DMS114 treated with DMSO at 0.1 percent for 48 hours (cell line): ENCODE results near the gene ANK3.

Experiments
- DNase-seq: peaks from one replicate; lab custom pipeline; 2025; ENCODE audit not compliant: unreplicated experiment; lab: John Stamatoyannopoulos, UW

The ANK3 gene

DNA sequence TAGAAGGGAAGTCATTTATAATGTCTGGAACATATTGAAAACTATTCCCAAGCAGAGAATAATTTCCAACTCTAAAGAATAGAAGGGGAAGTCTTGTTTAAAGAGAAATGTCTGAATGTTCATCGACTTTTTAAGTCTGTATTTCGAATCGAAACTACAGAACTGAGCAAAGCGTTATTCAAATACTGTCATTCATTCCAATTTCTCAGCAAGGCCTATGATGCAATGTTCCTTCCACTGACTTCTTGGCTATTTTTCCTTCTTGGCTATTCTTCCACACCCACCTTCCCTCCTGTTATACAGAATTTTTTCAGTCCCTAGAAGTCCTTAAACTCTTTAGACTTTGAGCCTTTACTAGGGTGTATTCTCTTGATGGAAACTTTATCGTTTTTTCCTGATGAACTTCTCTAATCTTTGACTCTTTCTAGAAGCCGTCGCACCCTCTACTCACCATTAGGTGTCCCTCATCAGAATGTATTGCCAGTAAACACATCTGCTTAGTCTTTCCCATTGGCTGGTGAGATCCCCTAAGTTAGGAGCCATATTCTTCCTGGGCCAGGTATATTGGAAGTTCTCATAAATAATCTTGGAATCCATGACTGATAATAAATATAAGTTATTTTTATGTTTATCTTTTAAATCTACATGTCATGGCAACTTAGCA, 247.6 kb downstream of the ANK3 start:
- DNase-seq: no peak

DNA sequence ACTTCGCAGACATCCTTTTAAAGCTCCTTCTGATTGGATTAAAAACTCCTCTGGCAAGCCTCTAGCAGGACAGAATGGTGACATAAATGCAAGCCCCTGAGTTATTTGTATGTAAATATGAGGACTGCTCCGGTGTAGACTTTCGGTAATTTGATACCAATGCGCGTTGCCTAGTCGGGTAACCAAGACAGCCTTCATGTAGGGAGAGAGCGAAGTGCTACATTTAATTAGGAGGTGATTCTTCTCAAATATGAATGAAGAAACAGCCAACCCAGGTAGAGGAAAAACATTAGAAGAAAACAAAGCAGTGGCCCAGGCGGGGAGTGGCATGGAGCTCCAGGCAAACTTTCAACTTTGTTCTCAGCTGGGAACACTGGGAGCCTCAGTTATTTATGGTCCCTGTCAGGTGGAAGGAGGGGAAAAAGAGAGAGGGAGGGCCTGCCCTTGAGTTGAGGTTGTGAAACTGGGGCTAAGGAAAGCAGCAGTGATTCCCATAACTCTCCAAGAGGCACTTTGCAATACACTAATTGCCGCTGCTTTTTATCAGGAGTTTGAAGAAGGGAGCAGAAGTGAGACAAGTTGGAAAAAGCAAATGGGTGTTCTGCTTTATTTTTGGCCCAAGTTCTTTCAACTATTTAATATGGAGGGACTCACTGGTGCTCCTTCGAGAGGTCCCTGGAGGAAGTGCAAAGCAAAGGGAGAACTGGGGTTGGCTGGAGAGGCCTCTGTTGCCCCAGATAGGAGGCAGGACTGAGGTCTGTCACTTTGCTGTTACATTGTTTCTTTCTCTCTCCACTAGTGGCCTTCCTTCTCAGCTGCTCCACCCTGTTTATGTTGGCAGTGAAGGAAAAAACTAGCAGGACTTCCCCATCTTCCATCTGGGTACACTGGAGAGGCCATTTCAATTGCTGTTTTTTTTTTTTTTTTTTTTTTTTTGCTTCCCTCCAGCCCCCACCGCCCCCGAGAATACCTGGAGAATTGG, 248.7 kb downstream of the ANK3 start:
- DNase-seq: no peak

DNA sequence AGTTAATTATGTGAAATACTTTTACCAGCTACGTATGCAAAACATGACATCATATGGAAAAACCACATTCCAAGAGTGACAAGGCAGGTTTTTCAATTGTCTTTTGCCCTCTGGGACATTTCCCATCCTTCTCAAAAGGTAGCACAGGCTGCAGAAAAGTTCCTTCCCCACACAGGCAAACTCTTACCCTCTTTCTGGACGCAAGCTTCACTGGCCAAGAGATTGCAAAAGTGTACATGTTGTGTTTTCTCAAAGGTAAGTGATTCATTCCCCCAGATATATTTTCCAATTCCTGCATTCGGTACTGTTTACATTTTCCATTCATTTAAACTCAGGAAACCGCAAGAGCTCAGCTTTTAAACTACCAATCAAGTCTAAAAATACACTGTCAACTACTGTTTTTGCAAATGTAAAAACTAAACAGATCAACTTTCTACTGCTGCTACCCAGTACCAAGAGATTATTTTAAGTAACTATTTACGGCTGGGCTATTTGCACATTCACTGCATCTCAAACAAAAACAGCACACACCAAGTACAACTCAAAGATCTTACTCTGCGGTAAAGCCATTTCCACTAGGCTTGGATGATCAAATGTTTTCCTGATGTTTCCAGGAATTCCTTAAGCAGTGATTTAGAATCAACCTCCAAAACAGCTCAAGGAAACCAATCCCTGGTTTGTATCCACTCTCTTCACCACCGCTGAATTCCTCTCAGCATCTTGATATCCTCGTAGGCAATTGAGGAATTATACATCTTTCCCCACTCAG, 249.7 kb downstream of the ANK3 start:
- DNase-seq: no peak

DNA sequence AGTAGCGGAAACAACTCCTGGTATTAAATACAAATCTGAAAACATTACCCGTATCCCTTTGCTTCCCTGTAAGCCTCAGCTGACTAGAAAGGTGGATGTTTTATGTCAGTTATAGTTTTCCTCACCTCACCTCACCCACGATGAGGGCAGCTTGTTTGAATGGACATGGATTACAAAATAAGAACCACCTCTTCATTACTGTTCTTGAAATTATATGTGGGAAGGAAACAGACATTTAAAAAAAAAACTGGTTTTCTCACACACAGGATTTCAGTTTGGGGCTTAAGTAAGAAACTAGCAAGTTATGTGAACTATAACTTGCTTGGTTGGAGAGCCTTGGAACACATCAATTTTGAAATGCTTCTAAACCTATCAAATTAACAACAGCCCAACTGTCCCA, 250.4 kb downstream of the ANK3 start:
- no peak for DNase-seq

DNA sequence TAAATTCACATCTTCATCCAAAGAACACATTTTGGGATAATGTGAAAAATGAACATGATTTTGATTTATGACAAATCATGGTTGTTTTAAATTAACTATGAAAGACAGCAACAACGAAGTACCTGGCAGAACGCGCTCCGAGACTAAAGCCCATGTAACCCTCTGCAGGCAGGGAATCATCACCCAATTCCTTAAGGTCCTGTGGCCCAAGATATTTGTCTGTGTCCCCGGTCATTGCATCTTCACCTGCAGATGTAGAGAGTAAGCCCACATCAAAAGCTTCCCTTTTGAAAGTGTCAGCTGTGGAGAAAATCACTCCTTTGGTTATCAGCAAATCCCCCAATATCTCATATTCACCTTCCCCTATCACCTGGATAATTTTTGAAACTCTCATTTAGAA, 250.8 kb downstream of the ANK3 start:
- DNase-seq: no peak

DNA sequence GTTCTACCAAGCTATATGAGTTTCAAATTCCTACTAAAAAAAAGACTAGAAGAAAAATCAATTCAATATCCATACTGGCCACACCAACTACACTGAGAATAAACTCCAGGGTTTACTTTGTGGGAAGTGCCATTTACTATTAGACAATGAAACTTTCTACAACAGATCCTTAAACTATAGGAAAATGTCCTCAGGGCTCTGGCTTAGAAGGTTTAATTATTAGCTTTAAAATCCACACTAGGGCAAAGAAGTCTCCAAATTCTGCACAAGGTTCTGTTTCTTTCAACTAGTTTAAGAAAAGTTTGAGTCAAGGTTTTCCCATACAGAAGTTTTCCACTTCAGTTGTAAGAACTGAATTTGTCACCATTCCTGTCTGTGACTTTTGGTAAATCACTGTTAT, 251.6 kb downstream of the ANK3 start:
- DNase-seq: no peak

DNA sequence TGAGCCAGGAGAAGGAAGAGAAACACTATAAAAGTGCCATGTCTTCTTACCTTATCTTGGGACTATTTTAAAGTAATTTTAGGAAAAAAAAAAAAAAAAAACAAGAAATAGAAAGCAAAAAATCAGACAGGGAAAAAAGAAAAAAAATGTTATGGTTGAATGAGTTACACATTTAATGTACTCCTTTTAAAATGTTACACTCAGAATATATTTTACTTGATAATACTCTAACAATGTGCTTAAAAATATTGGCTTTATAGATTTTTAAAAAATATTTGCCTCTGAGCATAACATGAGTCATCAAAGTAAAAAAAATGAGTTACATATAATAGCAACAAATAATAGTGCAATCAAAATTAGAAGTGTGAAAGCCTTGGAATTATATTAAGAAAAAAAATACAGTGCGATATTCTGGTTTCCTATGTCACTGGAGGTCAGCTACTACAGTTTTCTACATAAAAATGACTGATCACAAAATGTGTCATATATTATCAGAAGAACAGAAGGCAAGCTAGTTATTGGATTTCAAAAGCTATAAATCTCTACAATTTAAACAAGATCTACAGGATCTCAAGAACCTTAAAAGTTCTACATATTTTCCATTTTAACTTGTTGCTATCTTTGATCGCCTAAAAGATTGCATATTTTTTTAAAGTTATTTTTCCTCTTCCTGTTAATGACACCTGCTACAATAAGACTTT, 252.2 kb downstream of the ANK3 start:
- DNase-seq: no peak

DNA sequence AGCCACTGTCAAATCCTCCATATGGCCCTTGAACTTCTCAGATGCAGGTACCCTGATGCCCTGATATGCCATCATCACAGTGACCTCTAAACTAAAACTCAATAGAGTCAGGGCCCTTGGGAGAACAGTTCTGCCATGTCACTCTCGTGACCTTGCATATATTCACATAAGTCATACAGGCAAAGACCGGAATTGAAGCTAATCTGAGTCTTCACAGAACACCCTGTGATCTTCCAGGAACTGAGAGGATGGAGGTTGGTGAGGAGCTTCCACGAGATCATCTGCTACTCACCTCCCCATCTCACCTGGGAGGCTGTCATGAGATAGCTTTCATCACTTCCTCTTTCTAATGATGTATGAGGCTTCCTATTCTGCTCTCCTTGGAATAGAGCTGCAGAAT, 254.7 kb downstream of the ANK3 start:
- no peak for DNase-seq

DNA sequence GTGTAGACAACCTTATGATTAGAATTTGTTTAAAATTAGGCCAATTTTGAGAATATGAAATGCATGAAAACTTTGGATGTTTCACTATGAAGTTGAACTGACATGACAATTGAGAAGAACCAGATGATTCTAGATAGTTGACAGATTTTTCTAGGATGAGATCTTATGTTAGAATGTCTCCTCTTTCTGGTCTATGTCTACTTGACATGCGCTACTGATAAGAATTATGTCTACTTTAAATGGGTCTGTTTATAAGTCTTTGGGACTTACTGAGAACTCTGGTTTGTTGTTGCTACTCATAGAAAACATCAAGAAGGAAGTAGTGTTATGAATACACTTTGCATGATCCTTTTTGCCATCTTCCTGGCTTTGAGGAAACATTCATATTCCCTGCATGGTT, 255.1 kb downstream of the ANK3 start:
- DNase-seq: no peak

DNA sequence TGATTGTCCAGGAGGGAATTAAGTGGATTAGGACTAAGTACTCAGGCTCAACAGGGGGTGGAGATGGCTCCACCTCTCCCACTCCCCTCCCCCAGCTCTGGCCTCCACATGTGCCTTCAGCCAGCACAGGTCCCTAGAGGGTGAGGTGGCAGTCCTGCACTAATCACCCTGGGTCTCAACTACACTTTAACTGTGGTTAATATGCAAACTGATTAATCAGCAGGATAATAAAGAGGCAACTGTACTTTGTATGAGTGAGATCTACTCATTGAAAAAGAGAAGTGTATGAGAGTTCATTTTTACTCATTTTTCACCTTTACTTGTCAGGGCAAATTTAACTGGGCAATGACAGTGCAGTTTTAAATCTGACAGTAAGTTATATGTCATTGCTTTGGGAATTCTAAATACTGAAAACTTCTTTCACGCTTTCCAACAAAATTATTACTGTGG, 259.5 kb downstream of the ANK3 start:
- no peak for DNase-seq

DNA sequence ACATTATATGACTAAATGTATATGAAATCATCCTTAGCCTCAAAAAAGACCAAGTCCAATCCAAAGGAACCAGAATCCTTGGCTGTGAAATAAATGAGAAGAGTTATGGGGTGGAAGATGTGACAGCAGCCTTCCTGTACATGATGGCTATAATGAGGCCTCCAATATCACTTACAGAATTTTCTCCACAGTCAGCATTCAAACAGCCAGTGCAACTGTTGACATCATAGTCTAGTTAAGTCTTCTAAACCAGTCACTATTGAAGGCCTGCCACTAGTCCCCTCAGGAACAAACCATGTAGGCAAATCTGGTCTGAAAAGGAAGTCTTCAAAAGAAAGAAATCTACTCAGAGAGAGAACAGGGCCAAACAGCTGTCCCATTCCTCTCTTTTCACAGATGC, 263.8 kb downstream of the ANK3 start:
- DNase-seq: no peak

DNA sequence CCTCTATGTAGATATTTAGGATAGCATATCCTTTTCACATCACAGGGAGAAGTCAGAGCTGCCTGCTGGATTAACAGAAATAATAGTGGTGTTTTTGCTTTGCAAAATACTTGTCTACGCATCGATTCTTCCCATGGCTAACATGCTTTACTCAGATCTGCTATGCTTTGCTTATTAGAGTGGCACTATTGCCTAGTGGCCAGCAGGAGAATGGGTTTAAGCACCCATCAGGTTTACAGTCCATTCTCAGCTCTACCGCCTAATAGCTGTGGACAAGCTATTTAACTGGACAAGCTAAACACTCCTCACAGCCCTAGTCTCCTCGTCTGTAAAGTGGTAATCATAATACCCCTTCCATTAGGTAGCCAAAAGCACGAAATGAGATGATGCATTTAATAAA, 265.1 kb downstream of the ANK3 start:
- DNase-seq: no peak

DNA sequence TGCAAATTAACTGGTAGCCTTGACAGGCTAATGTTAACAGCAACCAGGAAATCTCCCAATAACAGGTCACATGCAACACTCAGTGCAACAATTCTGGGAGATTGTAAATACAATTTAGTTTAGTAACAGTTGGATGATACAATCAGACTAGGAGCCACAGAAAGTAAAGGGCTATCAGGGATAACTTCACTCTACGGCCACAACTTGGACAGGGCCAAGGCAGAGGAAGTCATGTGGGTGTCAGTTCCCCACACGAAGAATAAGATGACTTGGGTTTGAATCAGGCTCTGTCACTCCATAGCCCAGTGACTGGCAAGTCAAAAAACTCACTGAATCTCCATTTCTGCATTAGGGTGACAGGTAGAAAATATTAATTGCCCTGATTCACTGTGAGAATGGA, 266.0 kb downstream of the ANK3 start:
- no peak for DNase-seq

DNA sequence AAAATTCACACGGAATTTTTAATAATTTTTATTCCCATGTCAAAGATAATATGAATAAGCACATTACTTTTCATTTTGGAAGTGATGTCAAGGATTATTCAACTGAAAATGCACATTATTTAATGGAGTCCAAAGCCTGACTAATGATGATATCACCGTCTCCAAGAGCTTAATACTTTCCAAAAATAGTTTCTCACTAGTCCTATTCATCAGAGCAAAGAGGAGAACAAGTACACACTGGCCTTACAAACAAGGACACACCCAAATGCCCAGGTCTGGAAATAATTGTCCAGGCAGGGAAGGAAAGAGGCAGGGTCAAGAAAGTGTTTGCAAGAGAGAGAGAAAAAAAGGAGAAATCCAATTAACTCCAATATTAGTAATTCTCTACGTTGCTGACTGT, 266.5 kb downstream of the ANK3 start:
- DNase-seq: no peak

DNA sequence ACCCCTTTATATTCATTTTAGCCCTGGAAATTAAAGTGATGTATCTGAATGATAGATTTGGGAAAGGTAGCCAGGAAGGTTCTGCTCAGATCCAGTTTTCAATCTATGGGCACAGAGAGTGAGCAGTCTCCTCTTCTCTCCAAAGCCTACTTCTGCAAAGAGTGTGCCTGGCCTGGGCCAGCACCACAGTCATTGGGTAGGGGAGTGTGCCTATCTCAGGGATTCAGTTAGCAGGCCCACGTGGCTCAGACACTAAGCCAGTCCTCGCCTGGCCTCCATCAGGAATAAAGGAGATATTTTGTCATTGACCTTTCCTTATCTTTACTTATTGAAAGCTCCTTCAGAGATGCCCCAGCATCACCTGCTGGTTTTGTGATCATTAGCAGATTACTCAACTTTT, 267.5 kb downstream of the ANK3 start:
- DNase-seq: no peak

DNA sequence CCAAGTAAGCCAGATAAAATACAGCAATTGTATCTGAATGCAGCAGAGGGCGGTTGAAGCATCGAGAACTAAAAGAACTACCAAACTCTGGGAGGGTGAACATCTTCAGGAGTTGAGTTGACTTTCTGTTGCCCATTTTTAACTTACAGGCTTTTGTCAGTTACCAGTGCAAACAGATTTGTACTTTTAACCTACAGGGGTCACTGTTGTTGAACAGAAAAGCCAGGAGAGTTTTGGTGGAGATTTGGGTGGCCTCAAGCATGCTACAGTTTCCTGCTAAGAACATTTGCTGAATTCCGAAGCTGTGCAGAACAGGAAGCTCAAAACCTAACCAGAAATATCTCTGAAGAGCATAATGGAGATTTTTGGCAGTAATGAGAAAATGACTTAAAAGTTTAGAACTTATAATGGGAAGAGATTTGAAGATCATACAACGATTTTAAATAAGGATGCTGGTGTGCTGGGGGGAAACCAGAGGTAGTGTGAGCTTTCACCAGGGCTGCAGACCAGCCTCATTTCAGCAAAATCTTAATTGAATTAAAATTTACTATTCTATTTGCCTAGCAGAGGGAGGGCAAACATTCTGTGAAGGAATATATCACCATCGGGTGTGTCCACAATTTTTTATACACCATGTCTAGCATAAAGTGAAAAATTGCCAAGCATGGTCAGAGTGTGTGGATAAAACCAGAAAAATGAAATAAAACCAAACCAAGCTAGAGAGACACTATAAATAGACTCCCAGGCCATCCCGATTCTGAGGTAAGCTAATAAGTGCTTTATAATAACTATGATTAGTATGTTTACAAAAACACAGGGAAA, 274.7 kb downstream of the ANK3 start:
- DNase-seq: no peak

DNA sequence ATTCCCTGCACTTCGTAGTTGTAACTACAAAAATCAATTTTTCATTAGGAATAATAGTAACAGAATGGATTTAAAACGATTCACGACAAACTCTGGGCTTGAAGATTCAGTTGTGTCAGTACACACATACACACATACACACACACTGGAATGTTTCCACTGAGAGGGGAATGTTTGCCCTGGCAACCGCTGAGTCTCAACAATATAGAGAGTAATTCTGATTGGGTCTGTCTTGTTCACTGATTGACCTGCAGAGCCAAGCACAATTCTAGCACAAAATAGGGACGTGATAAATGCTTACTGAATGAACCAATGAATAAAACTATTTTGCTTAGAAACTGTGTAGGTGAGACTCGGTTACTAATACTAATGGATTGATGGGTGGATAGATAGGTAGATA, 278.9 kb downstream of the ANK3 start:
- no peak for DNase-seq

DNA sequence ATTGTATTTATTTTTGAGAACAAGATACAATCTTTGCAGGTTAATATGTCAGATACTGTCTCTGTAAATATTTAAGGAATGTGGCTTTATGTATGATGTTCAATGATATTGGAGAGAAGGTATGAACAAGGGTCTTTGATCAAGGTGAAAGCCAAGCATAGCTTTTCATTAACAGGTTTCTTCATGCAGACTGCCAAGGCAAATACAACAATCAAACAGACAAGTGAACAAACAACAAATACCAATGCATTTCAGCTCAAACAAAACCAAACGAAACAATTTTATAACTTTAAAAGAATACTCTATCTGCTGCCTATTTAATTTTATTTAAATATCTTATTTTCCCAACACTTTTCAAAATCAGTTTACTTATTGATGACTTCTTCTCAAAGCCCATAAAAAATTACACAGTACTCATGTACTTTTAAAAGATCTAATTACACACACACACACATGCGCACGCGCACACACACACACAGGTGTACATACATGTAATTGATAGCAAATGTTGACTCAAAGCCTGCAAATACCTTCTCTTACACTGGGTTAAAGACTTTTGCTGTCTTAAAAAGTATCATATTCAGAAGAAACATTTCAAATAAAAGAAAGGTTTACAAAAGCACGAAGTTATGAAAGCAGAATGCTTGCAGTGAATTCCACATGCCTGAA, 282.2 kb downstream of the ANK3 start:
- no peak for DNase-seq

DNA sequence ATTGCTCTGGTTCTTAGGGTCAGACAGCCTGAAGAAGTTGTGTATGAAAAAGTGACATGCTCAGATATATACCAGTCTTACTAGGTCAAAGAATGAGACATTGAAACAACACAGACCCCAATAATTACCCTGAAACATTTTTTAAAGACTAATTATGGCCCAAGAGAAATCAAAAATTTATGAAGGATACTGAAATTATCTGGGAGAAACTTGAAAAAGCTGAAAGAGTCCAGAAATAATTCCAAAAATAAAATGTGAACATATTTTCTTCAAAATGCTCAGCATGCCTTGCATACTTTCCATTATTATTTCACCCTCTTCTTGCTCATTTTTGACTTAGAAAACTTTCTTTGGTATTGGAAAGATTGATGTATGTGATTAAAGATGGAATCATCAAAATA, 284.4 kb downstream of the ANK3 start:
- DNase-seq: no peak

DNA sequence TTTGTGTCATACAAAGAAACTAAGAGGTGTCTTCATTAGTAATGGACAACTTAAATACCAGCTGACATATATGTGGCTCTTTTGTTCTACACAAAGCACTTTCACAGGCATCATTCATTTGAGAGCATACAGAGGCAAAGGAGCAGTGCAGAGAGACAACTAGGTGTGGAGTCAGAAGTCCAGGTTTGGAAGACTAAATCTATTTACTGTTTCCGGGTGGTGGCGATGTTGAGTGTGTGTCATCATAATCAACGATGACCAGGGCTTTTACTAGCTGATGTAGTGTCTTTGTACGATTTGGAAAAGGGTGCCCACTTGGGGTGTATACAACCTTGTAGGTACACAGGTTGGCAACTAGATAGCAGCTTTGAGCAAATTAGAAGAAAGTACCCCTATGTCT, 287.9 kb downstream of the ANK3 start:
- no peak for DNase-seq
